HEK293 (cell line): Measurements from ENCODE around the gene GRIP1.
A peak's percentile ranks its signal among the peaks of the same experiment; 100 is the strongest.

Source experiments
- CTCF ChIA-PET: fragments of 350-600 bp; formaldehyde crosslinking; extraction: SDS; loops from one replicate; lab custom pipeline; 2021; ENCODE audit warnings: antibody characterized with exemption; lab: Yijun Ruan, JAX
- POLR2A ChIA-PET: fragments of 300-600 bp; formaldehyde crosslinking; extraction: SDS; loops from one replicate; lab custom pipeline; 2020; ENCODE audit warnings: antibody characterized with exemption, inconsistent platforms; lab: Yijun Ruan, JAX
- H3K27ac ChIP-seq: fragments of 200-500 bp; sonication (Bioruptor generic); 2 replicates; pipeline ENCODE4 v1.5.1; 2014; ENCODE audit warnings: low read depth, low read length, control low read depth, inconsistent platforms; ENCODE audit errors: extremely low read depth
- H3K36me3 ChIP-seq, 2 experiments: fragments of 200-500 bp in 1 of 2; sonication (Bioruptor generic) in 1 of 2; 1 replicate in 1 of 2; 2 replicates in 1 of 2; pipeline ENCODE4 v1.5.1; 2014 to 2017; ENCODE audit warnings: inconsistent platforms in 2 of 2, low read length in 2 of 2; ENCODE audit not compliant: control insufficient read depth in 2 of 2, insufficient read depth in 1 of 2
- H3K4me1 ChIP-seq: fragments of 200-500 bp; sonication (Bioruptor generic); 2 replicates; pipeline ENCODE4 v1.5.1; 2014; ENCODE audit warnings: mild to moderate bottlenecking, low read length, inconsistent platforms; ENCODE audit not compliant: control insufficient read depth, insufficient read depth
- H3K4me3 ChIP-seq: 2 replicates; pipeline ENCODE4 v1.5.1; 2011; ENCODE audit warnings: low read depth, mild to moderate bottlenecking, control low read depth, low read length, moderate library complexity
- H3K9me3 ChIP-seq: fragments of 200-500 bp; sonication (Bioruptor generic); 2 replicates; pipeline ENCODE4 v1.5.1; 2014; ENCODE audit warnings: low read depth, low read length, inconsistent platforms; ENCODE audit not compliant: control insufficient read depth, insufficient read depth
- CTCF ChIP-seq: fragments of 450-650 bp; formaldehyde crosslinking; IDR thresholded peaks from 2 replicates; pipeline ENCODE4 v1.5.1; 2016; ENCODE audit warnings: missing biosample characterization, missing genetic modification characterization
- GLI2 ChIP-seq: fragments of 450-650 bp; formaldehyde crosslinking; IDR thresholded peaks from 2 replicates; pipeline ENCODE4; 2017; ENCODE audit warnings: missing biosample characterization, missing genetic modification characterization, low read depth, borderline replicate concordance
- GLIS2 ChIP-seq: fragments of 450-650 bp; formaldehyde crosslinking; IDR thresholded peaks from 2 replicates; pipeline ENCODE4 v1.5.1; 2016; ENCODE audit warnings: missing biosample characterization, missing genetic modification characterization
- MEIS1 ChIP-seq: sonication (generic); formaldehyde crosslinking; IDR thresholded peaks from 2 replicates; pipeline ENCODE4 v1.8.1; 2022; ENCODE audit warnings: missing genetic modification reagents, mild to moderate bottlenecking, borderline replicate concordance
- SCRT2 ChIP-seq: fragments of 450-650 bp; formaldehyde crosslinking; IDR thresholded peaks from 2 replicates; pipeline ENCODE4 v1.5.1; 2016; ENCODE audit warnings: missing biosample characterization, missing genetic modification characterization
- ZBTB20 ChIP-seq: fragments of 450-650 bp; formaldehyde crosslinking; IDR thresholded peaks from 2 replicates; pipeline ENCODE4 v1.5.1; 2016; ENCODE audit warnings: missing biosample characterization, missing genetic modification characterization
- ZBTB48 ChIP-seq: fragments of 450-650 bp; formaldehyde crosslinking; IDR thresholded peaks from 2 replicates; pipeline ENCODE4 v1.5.1; 2016; ENCODE audit warnings: missing biosample characterization, missing genetic modification characterization
- ZBTB7A ChIP-seq: fragments of 450-650 bp; formaldehyde crosslinking; IDR thresholded peaks from 2 replicates; pipeline ENCODE4 v1.5.1; 2016; ENCODE audit warnings: low read depth, missing biosample characterization, missing genetic modification characterization
- ZNF175 ChIP-seq: fragments of 450-650 bp; formaldehyde crosslinking; IDR thresholded peaks from 2 replicates; pipeline ENCODE4 v1.5.1; 2016; ENCODE audit warnings: missing biosample characterization, missing genetic modification characterization
- ZNF214 ChIP-seq: fragments of 450-650 bp; formaldehyde crosslinking; IDR thresholded peaks from 2 replicates; pipeline ENCODE4 v1.5.1; 2017; ENCODE audit warnings: missing biosample characterization, mild to moderate bottlenecking, missing genetic modification characterization, borderline replicate concordance
- ZNF24 ChIP-seq: fragments of 450-650 bp; formaldehyde crosslinking; IDR thresholded peaks from 2 replicates; pipeline ENCODE4 v1.5.1; 2016; ENCODE audit warnings: missing biosample characterization, missing genetic modification characterization
- ZNF423 ChIP-seq: fragments of 450-650 bp; formaldehyde crosslinking; IDR thresholded peaks from 2 replicates; pipeline ENCODE4 v1.5.1; 2016; ENCODE audit warnings: missing biosample characterization, missing genetic modification characterization
- ZNF521 ChIP-seq: fragments of 450-650 bp; formaldehyde crosslinking; IDR thresholded peaks from 2 replicates; pipeline ENCODE4 v1.5.1; 2017; ENCODE audit warnings: missing biosample characterization, mild to moderate bottlenecking, missing genetic modification characterization
- ZNF561 ChIP-seq: fragments of 450-650 bp; IDR thresholded peaks from 2 replicates; pipeline ENCODE4 v1.5.1; 2018; ENCODE audit warnings: missing biosample characterization, missing genetic modification characterization, borderline replicate concordance
- ZNF629 ChIP-seq: fragments of 450-650 bp; formaldehyde crosslinking; IDR thresholded peaks from 2 replicates; pipeline ENCODE4 v1.5.1; 2017; ENCODE audit warnings: missing biosample characterization, missing genetic modification characterization
- ZNF843 ChIP-seq: fragments of 450-650 bp; formaldehyde crosslinking; IDR thresholded peaks from 2 replicates; pipeline ENCODE4 v1.5.1; 2016; ENCODE audit warnings: missing biosample characterization, missing genetic modification characterization
- TF ChIP-seq, protein P1 (sequence below): sonication (generic); formaldehyde crosslinking; IDR thresholded peaks from 2 replicates; pipeline ENCODE4 v1.8.1; 2022; ENCODE audit warnings: mild to moderate bottlenecking, moderate library complexity, missing genetic modification reagents
- TF ChIP-seq, protein P2 (sequence below): fragments of 450-650 bp; formaldehyde crosslinking; IDR thresholded peaks from 2 replicates; pipeline ENCODE4 v1.5.1; 2017; ENCODE audit warnings: missing biosample characterization, missing genetic modification characterization
- TF ChIP-seq, protein P3 (sequence below): fragments of 450-650 bp; formaldehyde crosslinking; IDR thresholded peaks from 2 replicates; pipeline ENCODE4 v1.5.1; 2017; ENCODE audit warnings: missing biosample characterization, missing genetic modification characterization

GRIP1 gene

GRCh38 chr12:66607147-66607546 is 71.7 kb downstream of the GRIP1 start:
- CTCF ChIA-PET: no interaction called here
- POLR2A ChIA-PET: no interaction called here
- H3K36me3 ChIP-seq: no peaks in the 10 kb centered on the region
- no peak overlapping the region for H3K27ac ChIP-seq
- H3K9me3 ChIP-seq: no peaks in the 10 kb centered on the region
- H3K4me3 ChIP-seq: no peak overlapping the region
- TF ChIP-seq, protein P1, sequence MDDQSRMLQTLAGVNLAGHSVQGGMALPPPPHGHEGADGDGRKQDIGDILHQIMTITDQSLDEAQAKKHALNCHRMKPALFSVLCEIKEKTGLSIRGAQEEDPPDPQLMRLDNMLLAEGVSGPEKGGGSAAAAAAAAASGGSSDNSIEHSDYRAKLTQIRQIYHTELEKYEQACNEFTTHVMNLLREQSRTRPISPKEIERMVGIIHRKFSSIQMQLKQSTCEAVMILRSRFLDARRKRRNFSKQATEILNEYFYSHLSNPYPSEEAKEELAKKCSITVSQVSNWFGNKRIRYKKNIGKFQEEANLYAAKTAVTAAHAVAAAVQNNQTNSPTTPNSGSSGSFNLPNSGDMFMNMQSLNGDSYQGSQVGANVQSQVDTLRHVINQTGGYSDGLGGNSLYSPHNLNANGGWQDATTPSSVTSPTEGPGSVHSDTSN (CRISPR knock-in tag): no peak
- TF ChIP-seq ZNF214 (tag by site-specific recombination): no peak
- no peak for TF ChIP-seq ZNF423 (tag by site-specific recombination)
- no peak for TF ChIP-seq ZBTB7A (tag by site-specific recombination)
- no peak for TF ChIP-seq ZNF24 (tag by site-specific recombination)
- TF ChIP-seq ZNF175 (tag by site-specific recombination): no peak
- no peaks in the 10 kb centered on the region for H3K4me1 ChIP-seq

- Histone ChIP-seq H3K4me1 (no peaks in the 10 kb centered on the region), H3K27ac (no peak overlapping the region), H3K4me3 (no peak overlapping the region), H3K36me3 (no peaks in the 10 kb centered on the region), H3K9me3 (no peaks in the 10 kb centered on the region)
- TF ChIP-seq, protein P2, sequence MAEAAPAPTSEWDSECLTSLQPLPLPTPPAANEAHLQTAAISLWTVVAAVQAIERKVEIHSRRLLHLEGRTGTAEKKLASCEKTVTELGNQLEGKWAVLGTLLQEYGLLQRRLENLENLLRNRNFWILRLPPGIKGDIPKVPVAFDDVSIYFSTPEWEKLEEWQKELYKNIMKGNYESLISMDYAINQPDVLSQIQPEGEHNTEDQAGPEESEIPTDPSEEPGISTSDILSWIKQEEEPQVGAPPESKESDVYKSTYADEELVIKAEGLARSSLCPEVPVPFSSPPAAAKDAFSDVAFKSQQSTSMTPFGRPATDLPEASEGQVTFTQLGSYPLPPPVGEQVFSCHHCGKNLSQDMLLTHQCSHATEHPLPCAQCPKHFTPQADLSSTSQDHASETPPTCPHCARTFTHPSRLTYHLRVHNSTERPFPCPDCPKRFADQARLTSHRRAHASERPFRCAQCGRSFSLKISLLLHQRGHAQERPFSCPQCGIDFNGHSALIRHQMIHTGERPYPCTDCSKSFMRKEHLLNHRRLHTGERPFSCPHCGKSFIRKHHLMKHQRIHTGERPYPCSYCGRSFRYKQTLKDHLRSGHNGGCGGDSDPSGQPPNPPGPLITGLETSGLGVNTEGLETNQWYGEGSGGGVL (tag by site-specific recombination): no peak
- no peak for TF ChIP-seq GLIS2 (tag by site-specific recombination)
- TF ChIP-seq SCRT2: peak; percentile 69
- POLR2A ChIA-PET: no interaction called here
- CTCF ChIA-PET: no interaction called here
Measured at GRCh38 chr12:66605293-66605692, 73.6 kb downstream of the GRIP1 start.

DNA sequence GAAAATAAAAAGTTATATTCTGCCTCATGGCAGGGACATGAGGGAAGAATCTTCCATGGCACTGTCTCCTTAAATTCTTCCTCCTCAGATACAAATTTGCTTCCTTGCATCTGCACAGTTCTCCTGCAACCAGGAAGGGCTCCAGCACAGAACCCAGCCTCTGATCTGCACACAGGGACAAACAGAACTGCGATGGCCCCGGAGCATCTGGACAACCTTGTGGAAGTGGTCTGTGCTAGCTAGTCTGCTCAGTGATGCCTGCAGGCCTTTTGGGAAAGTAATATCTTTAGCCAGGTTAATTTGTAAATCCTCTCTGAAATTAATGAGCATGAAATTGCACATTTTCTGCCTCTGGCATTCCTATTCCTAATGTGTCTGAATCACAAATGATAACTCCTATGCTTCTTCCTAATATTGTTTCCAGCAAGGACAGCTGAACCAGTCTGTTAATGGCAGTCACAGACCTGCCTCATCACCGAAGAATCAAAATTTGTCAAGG is 74.8 kb downstream of the GRIP1 start:
- CTCF ChIA-PET: interaction anchor here (0.6 kb wide), 1 partner anchor 91 kb away, joined by 3 read pairs; no protein-coding TSS in a partner anchor
- no peaks in the 10 kb centered on the region for H3K9me3 ChIP-seq
- no peak overlapping the region for H3K4me3 ChIP-seq
- H3K36me3 ChIP-seq: no peaks in the 10 kb centered on the region
- POLR2A ChIA-PET: no interaction called here
- no peak overlapping the region for H3K27ac ChIP-seq
- H3K4me1 ChIP-seq: no peaks in the 10 kb centered on the region
- TF ChIP-seq CTCF: no peak

DNA sequence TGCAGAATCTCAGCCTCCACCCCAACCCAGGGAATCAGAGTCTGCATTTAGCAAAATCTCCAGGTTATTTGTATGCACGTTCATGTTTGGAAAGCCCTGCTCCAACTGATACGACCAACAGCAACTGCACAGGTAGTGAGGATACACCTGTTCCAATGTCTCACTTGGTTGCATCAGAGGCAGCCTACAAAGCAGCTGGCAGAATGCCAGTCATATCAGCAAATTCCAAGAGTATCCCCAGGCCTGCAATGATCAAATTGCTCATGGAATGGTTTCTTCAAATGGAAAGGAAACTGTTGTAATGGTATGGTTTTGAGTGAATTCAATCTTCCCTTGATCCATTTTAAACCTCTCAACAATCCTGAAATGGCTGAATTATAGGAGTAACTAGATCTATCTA is 75.4 kb downstream of the GRIP1 start:
- CTCF ChIA-PET: interaction anchor here (0.7 kb wide), 1 partner anchor 1029 kb away, joined by 3 read pairs; no protein-coding TSS in a partner anchor
- Histone ChIP-seq H3K4me3 (no peak overlapping the region), H3K4me1 (peaks cover 2% of the 10 kb centered on the region; the same call in 1 of the 2 replicates)
- no peak for TF ChIP-seq ZNF175 (tag by site-specific recombination)
- TF ChIP-seq, protein P2 (tag by site-specific recombination): no peak
- TF ChIP-seq GLI2 (tag by site-specific recombination): no peak
- no peak for TF ChIP-seq ZBTB20 (tag by site-specific recombination)
- no peak for TF ChIP-seq MEIS1 (CRISPR knock-in tag)
- TF ChIP-seq ZNF629 (tag by site-specific recombination): no peak
- no peak for TF ChIP-seq SCRT2
- TF ChIP-seq ZNF561: no peak
- no peak for TF ChIP-seq ZBTB7A (tag by site-specific recombination)
- TF ChIP-seq ZNF843: no peak
- no peak for TF ChIP-seq ZNF521 (tag by site-specific recombination)
- TF ChIP-seq, protein P3, sequence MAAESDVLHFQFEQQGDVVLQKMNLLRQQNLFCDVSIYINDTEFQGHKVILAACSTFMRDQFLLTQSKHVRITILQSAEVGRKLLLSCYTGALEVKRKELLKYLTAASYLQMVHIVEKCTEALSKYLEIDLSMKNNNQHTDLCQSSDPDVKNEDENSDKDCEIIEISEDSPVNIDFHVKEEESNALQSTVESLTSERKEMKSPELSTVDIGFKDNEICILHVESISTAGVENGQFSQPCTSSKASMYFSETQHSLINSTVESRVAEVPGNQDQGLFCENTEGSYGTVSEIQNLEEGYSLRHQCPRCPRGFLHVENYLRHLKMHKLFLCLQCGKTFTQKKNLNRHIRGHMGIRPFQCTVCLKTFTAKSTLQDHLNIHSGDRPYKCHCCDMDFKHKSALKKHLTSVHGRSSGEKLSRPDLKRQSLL (tag by site-specific recombination): no peak
- no peak for TF ChIP-seq ZBTB48 (tag by site-specific recombination)
- no peak for TF ChIP-seq ZNF423 (tag by site-specific recombination)
- TF ChIP-seq, all 188 proteins: peak for 0
- H3K9me3 ChIP-seq: no peaks in the 10 kb centered on the region
- POLR2A ChIA-PET: no interaction called here
- H3K36me3 ChIP-seq: no peaks in the 10 kb centered on the region
- H3K27ac ChIP-seq: no peak overlapping the region
